ENCODE data around the gene KANSL2.

The KANSL2 gene

GRCh38 chr12:48613321-48613720 is 68.7 kb downstream of the KANSL2 start:
- no peak for DNase-seq
- H3K27me3 ChIP-seq (ENCODE audit: insufficient read depth, low read depth, severe bottlenecking): peaks cover 3% of the 10 kb centered on the region
- H3K27ac ChIP-seq: no peak overlapping the region
- no peak overlapping the region for H3K4me3 ChIP-seq (ENCODE audit: low read depth, low read length)
- H3K9me3 ChIP-seq (ENCODE audit: severe bottlenecking): no peaks in the 10 kb centered on the region
- H3K36me3 ChIP-seq: no peaks in the 10 kb centered on the region
- TF ChIP-seq CTCF (IDR thresholded peaks at IDR 0.05; ENCODE audit: low read depth, low read length): no peak

Data from WERI-Rb-1 (cell line).